Stimulated activated CD4-positive, alpha-beta T cell treated with anti-CD3 and anti-CD28 coated beads, Interleukin-2, amount 100 ng/mL, for 24 hours (primary cell): ENCODE measurements around the gene CAB39.

ENCODE experiments used
- DNase-seq, 2 donors: peaks; one replicate each; pipeline ENCODE4 v3.0.0-alpha.2; 2020

Gene CAB39

DNA sequence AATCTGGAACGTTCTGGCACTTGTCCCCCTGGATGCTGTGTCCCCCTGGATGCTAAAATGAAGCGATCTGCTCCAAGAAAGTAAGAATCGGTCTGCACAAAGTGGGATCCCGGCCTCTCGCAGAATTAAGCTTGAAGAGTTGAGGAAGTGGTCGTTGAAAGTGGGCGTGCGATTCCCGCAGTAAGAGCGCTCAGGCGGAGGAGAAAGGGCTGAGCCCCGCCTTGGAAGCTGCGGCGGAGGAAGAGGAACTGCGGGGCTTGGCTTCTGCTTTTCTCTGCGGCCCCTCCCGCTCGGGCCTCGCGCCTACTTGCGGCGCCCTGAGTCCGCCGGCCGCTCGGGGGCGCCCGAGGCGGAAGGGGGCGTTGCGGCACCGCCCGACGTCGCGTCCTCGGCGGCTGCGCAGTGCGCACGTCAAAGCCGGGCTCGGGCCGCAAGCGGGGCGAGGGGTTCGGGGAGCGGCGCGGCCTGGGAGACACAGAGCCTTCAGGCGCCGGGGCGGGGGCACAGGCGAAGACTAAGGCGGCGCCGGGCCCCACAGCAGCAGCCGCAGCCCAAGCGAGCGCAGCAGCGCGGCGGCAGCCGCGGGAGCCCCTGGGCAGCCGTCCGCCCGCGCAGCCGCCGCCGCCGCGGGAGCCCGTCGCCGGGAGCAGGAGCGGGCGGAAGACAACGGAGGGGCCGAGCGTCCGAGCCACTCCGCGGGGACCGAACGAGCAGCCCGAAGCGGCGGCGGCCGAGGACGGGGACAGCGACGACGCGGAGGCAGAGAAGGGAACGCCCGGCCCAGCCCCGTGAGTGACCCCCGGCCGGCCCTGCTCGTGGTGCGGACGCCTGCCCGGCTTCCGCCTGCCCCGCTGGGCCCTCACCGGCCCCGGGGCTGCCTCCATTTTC is at the start of gene CAB39:
Gene CAB39 (plus strand): TSS at position 400 of the 888 bp plus-strand sequence. CDS start 47,160 bp downstream, outside the sequence.
- DNase-seq: peak; percentile 87 to 90

GRCh38 chr2:230664128-230664527 is 48.5 kb upstream of the CAB39 start:
- peak in 1 of 2 donors; percentile 25 for DNase-seq

GRCh38 chr2:230664844-230665243 is 47.8 kb upstream of the CAB39 start:
- no peak for DNase-seq

GRCh38 chr2:230665263-230665691 is 47.4 kb upstream of the CAB39 start:
- no peak for DNase-seq

DNA sequence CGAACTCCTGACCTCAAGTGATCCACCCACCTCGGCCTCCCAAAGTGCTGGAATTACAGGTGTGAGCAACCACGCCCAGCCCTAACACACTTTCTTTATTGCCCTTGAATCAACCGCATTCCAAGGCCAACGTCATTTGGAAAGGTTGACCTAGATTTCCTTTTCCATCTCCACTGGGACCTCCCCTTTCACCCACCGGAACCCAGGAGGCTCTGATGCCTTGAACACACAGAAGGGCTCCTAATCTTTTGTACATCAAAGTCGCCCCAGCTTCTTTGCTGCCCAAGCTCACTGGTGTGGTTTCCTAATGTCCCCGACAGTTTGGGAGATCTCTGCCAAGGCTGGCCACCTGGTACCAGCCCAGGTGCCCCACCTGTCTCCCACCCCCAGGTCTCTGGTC is 46.2 kb upstream of the CAB39 start:
- DNase-seq: no peak

DNA sequence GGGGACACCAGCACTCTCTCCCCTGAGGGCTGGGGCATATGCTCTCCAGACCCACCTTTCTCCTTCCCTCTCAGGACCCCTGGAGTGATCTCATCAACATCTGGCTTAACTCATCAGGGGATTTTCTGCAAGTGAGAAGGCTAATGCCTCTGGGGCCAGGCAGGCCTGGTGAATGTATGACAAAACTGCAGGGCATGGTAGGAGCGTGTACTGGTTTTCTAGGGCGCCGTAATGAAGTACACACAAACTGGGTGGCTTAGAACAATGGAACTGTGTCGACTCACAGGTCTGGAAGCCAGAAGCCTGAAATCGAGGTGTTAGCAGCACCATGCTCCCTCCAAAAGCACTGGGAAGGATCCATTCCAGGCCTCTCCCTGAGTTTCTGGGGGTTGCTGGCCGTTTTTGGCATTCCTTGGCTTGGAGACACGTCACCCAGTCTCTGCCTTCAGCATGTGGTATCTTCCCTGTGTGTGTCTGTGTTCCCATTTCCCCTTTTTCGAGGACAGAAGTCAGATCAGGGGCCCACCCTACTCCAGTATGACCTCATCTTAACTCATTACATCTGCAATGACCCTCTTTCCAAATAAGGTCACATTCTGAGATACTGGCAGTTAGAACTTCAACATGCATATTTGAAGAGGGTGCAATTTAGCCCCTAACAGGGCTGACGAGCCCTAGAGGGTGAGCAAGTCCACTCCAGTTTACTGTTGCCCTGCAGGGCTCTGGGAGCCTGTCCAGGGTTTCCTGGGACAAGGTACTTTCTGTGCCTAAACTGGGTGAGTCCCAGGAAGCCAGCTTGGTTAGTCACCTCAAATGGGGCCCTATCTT is 45.5 kb upstream of the CAB39 start:
- DNase-seq: no peak

DNA sequence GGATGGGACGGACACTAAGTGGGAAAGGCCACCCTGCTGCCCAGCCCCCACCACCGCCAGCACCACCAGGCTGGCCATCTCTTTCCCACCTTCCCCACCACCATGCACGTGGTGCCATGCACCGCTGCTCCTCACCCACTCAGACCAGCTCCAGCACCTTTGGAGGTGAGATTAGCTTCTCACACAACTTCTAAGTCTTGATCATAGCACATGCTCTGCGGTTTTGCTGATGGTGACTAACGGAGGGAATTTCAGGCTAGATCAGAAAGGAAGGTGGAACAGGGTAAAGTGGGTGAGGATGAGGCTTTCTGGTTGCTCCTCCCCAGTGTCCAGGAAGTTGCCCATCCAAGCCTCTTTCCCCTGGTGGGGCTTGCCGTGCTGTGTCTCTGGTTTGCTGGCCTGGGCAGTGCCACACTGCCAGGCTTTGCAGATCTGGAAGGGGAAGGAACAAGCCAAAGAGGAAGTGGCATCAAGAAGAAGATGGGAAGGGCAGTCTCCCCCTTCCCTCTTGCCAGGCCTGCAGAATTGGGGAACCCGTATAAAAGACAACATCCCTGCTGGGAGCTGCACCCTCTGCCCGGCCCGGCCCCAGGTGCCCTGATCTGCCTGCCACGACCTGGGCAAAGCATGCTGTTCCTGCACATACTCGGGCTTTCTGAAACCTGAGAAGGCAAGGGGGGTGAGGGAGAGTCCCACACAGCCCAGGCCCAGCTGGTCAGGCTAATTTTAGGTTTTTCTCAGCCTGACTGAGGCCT is 44.3 kb upstream of the CAB39 start:
- peak in 1 of 2 donors; percentile 47 for DNase-seq

- DNase-seq: no peak
These were observed 43.7 kb upstream of the CAB39 start for GRCh38 chr2:230668939-230669303.

DNA sequence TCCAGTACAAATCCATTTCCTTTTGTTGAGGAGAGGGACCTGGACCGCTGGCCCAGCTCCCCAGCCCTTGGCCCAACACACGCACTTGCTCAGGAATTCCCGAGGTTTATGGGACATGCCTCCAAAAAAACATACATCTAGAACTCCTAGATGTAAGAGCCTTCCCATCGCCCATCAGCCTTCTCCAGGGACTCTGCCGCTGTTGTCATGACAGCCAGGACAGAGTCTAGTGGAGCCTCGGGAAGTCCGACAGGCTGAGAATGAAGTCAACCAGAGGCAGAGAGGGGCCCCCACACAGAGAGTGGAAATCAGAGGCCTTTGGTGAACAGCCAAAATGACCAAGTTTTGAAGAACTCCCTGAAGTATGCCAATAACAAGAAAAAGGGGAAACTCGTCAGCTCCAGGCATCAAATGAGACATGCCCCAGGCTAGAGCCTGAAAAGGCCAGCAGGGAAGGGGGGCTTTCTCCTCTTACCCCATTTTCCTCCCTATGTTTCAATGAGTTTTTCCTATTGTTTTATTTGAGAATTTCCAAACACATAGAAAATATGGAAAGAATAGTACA is 43.2 kb upstream of the CAB39 start:
- DNase-seq: no peak

- no peak for DNase-seq
These were observed 41.5 kb upstream of the CAB39 start for GRCh38 chr2:230671117-230671516.

- DNase-seq: no peak
These were observed 39.8 kb upstream of the CAB39 start for GRCh38 chr2:230672836-230673235.

- no peak for DNase-seq
These were observed 38.2 kb upstream of the CAB39 start for GRCh38 chr2:230674401-230674800.

DNA sequence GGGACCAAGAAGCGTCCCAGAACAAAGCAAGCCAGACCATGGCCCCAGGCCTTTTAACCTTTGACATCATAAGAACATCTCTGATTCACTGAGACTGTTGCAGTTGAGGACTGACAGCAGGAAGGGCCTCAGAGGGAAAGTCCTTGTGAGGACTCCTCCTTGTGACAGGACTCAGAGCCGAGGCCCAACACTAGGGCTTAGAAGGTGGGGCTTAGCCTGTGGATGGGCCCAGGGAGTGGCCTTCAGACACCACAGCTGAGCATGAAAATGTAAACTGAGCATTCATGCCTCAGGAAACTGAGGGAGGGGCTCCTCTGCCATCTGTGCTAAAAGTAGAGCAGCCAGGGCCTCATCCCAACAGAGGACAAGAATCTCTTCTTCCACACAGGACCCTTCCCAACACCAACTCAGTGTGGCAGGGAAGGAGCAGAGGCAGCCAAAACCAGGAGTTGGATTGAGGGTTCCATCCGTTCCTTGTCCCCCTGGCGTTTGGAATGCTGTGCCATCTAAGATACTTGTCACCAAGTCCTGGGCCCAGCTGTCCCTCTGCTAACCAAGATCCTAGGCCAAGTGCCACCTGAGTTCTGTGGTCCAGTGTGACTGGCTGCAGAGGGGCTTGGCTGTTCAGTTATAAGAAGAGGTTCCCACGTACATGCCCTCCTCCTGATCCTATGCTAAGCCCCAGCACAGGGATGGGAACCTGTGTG is 37.5 kb upstream of the CAB39 start:
- DNase-seq: no peak

DNA sequence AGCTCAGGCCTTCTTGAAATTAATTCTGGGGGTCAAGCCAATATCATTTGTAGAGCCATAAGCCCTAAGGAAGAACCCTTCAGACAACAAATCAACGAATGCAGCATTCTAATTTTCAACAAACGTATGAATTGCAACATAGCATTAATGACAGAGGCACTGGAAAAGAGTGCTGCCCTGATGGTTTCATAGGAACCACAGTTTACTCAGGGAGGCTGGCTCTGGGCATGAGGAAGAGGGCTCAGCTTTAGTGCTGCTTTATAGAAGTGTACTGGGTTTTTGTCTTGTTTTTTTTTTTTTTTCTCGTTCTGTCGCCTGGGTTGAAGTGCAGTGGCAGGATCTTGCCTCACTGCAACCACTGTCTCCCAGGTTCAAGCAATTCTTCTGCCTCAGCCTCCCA is 36.1 kb upstream of the CAB39 start:
- DNase-seq: no peak

DNA sequence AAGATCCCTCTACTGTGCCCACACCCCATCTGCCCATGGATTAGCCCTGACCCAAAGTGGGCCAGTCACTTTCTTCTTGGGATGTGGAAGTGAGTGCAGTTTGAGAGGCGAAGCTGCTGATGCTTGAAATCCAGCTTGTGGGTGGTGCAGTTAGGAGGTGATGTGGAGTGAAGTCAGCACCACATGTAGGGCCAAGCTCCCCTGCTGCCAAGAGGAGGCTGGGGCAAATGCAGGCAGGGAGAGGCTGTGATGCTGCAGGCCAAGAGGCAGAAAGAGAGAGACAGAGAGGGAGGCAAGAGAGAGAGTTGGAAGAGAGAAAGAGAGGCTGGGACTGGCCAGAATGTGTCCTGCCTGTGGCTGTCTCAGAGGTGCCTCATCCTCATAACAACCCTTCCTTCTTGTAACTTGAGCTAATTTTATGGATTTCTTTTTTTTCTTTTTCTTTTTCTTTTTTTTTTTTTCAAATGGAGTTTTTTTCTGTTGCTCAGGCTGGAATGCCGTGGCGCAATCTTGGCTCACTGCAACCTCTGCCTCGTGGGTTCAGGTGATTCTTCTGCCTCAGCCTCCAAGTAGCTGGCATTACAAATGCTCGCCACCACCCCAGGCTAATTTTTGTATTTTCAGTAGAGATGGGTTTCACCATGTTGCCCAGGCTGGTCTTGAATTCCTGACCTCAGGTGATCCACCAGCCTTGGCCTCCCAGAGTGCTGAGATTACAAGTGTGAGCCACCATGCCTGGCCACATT is 35.3 kb upstream of the CAB39 start:
- no peak for DNase-seq

GRCh38 chr2:230678018-230678417 is 34.6 kb upstream of the CAB39 start:
- DNase-seq: no peak

- DNase-seq: no peak
These were observed 34.2 kb upstream of the CAB39 start for GRCh38 chr2:230678451-230678850.

GRCh38 chr2:230680463-230681170 is 32.0 kb upstream of the CAB39 start:
- no peak for DNase-seq

DNA sequence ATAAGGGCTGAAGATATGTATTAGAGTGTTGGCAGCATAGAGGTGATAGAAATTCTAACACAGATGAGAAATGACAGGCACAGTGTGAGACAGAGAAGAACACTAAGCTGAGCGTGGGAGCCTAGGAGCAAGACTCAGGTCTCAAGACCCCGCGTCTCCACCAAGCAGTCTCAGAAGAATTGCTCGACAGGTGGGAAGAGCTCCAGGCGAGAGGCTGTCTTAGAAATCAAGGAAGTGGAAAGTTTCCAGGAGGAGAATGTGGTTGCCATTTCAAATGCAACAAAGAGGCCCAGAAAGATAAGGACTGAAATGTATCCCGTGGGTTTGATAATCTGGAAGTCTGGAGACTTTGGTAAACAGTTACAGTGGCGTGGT is 31.5 kb upstream of the CAB39 start:
- DNase-seq: no peak

GRCh38 chr2:230682546-230682945 is 30.1 kb upstream of the CAB39 start:
- no peak for DNase-seq
